ENCODE measurements around the gene EVPL. TPM values are rescaled to one million over a fixed set of nuclear protein-coding genes. Genes with fewer than 3 reads are reported as not detected.

The EVPL gene
- total RNA-seq, 2 experiments from 2014 or later = 5.1 to 9.9 TPM

- no TSS peak for BruUV-seq (replicated peaks)
- no peaks in the 10 kb centered on the region for H4K20me1 ChIP-seq (ENCODE audit: insufficient read depth, low read length)
- H3K9me3 ChIP-seq (ENCODE audit: low read length) = no peaks in the 10 kb centered on the region
- H3K27ac ChIP-seq (ENCODE audit: low read depth, low read length, poor library complexity, severe bottlenecking) = no peak overlapping the region
- no peak overlapping the region for H2AFZ ChIP-seq (ENCODE audit: low read length)
- H3K4me3 ChIP-seq (ENCODE audit: low read depth, low read length, poor library complexity, severe bottlenecking) = no peak overlapping the region
- H3K79me2 ChIP-seq (ENCODE audit: insufficient read depth, low read depth, low read length) = no peaks in the 10 kb centered on the region
- no peak overlapping the region for H3K4me2 ChIP-seq (ENCODE audit: low read length)
- no peaks in the 10 kb centered on the region for H3K9me2 ChIP-seq (ENCODE audit: insufficient read depth, low read length)
- POLR2A ChIA-PET = no interaction called here
- TF ChIP-seq CTCF (conservative IDR thresholded peaks at IDR 0.05; ENCODE audit: low read length) (no peak), EZH2phosphoT487 (IDR thresholded peaks at IDR 0.05; ENCODE audit: borderline replicate concordance, low read depth, low read length) (no peak)
- CTCF ChIA-PET (ENCODE audit: unreplicated experiment) = interaction anchor here (0.7 kb wide), 1 partner anchor 361 kb away, joined by 3 read pairs; the partner anchor contains the start of gene SPHK1
- H3K36me3 ChIP-seq (ENCODE audit: insufficient read depth, low read length) = no peaks in the 10 kb centered on the region
- no peak for DNase-seq (ENCODE audit: low spot score)
- intact Hi-C loops (cut with micrococcal nuclease; ENCODE audit: unreplicated experiment) = no loop called here
- H3K4me1 ChIP-seq (ENCODE audit: insufficient read depth, low read length, poor library complexity, severe bottlenecking) = peaks cover 37% of the 10 kb centered on the region
These were observed 3.2 kb downstream of the EVPL start for GRCh38 chr17:76023900-76024237.

GRCh38 chr17:76022973-76023899 lies 3.9 kb downstream of the EVPL start:
- Histone ChIP-seq H3K9me2 (ENCODE audit: insufficient read depth, low read length) (no peaks in the 10 kb centered on the region), H2AFZ (ENCODE audit: low read length) (no peak overlapping the region), H3K4me1 (ENCODE audit: insufficient read depth, low read length, poor library complexity, severe bottlenecking) (peaks cover 31% of the 10 kb centered on the region), H3K9me3 (ENCODE audit: low read length) (no peaks in the 10 kb centered on the region), H3K79me2 (ENCODE audit: insufficient read depth, low read depth, low read length) (no peaks in the 10 kb centered on the region), H3K27ac (ENCODE audit: low read depth, low read length, poor library complexity, severe bottlenecking) (no peak overlapping the region), H4K20me1 (ENCODE audit: insufficient read depth, low read length) (no peaks in the 10 kb centered on the region), H3K4me2 (ENCODE audit: low read length) (no peak overlapping the region), H3K36me3 (ENCODE audit: insufficient read depth, low read length) (no peaks in the 10 kb centered on the region), H3K4me3 (ENCODE audit: low read depth, low read length, poor library complexity, severe bottlenecking) (no peak overlapping the region)
- TF ChIP-seq EZH2phosphoT487 (IDR thresholded peaks at IDR 0.05; ENCODE audit: borderline replicate concordance, low read depth, low read length) (no peak), CTCF (conservative IDR thresholded peaks at IDR 0.05; ENCODE audit: low read length) (no peak)
- CTCF ChIA-PET (ENCODE audit: unreplicated experiment) = no interaction called here
- intact Hi-C loops (cut with micrococcal nuclease; ENCODE audit: unreplicated experiment) = no loop called here
- POLR2A ChIA-PET = no interaction called here
- no TSS peak for BruUV-seq (replicated peaks)
- no peak for DNase-seq (ENCODE audit: low spot score)

GRCh38 chr17:76022285-76022684 lies 4.8 kb downstream of the EVPL start:
- no peaks in the 10 kb centered on the region for H3K36me3 ChIP-seq (ENCODE audit: insufficient read depth, low read length)
- H3K9me2 ChIP-seq (ENCODE audit: insufficient read depth, low read length) = no peaks in the 10 kb centered on the region
- intact Hi-C loops (cut with micrococcal nuclease; ENCODE audit: unreplicated experiment) = no loop called here
- no peak for TF ChIP-seq CTCF (conservative IDR thresholded peaks at IDR 0.05; ENCODE audit: low read length)
- ChIA-PET CTCF (ENCODE audit: unreplicated experiment) (no interaction called here), POLR2A (interaction anchor here (0.6 kb wide), 1 partner anchor 107 kb away, joined by 4 read pairs; no protein-coding TSS in a partner anchor)
- no peaks in the 10 kb centered on the region for H3K9me3 ChIP-seq (ENCODE audit: low read length)
- peaks cover 31% of the 10 kb centered on the region for H3K4me1 ChIP-seq (ENCODE audit: insufficient read depth, low read length, poor library complexity, severe bottlenecking)
- H3K27ac ChIP-seq (ENCODE audit: low read depth, low read length, poor library complexity, severe bottlenecking) = no peak overlapping the region
- H4K20me1 ChIP-seq (ENCODE audit: insufficient read depth, low read length) = no peaks in the 10 kb centered on the region
- H3K4me2 ChIP-seq (ENCODE audit: low read length) = no peak overlapping the region
- no peak overlapping the region for H3K4me3 ChIP-seq (ENCODE audit: low read depth, low read length, poor library complexity, severe bottlenecking)
- BruUV-seq (replicated peaks) = no TSS peak
- DNase-seq (ENCODE audit: low spot score) = no peak
- no peaks in the 10 kb centered on the region for H3K79me2 ChIP-seq (ENCODE audit: insufficient read depth, low read depth, low read length)
- H2AFZ ChIP-seq (ENCODE audit: low read length) = no peak overlapping the region

Data from OCI-LY7 (cell line).